ENCODE measurements around the gene PHLDB2.

The PHLDB2 gene

GRCh38 chr3:111956995-111957734 lies 98.1 kb downstream of the PHLDB2 start:
- DNase-seq (ENCODE audit: low spot score) (no peak), FAIRE-seq (no peak)

DNA sequence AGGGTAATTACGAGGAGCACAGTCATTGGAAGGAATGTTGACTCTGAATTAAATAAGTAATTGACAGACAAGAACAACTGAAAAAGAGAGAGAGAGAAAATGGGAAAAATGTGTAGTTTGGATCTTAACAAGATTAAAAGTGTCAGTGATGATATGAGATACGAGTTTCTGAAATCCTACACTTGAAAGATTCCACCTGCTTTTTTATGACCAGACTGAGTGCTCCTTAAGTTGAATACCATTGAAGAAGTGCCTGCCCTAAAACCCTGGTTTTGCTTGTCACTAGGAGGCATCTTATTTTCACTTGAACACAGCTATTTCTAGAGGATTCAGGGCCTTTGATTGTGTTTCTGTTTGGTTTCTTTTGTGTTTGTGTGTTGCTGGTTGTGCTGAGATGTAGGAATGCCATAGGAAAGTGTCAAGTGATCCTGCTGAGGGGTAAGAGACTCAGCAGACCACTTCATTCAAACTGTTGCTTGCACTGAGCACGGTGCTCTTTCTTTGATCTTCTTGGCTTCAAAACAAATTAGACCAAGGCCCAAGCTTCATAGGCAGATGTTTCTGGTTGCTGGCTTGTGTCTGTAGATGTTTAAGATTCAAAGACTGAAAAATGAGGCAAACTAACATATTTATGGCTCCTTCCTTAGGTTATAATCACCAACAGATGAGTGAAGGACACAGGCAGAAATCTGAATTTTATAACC lies 102.5 kb downstream of the PHLDB2 start:
- DNase-seq (ENCODE audit: low spot score) (no peak), FAIRE-seq (no peak)

- FAIRE-seq (peak; percentile 89), DNase-seq (ENCODE audit: low spot score) (peak; percentile 75)
These were observed 104.4 kb downstream of the PHLDB2 start for GRCh38 chr3:111963424-111963823.

GRCh38 chr3:111965484-111965883 lies 106.4 kb downstream of the PHLDB2 start:
- DNase-seq (ENCODE audit: low spot score) (no peak), FAIRE-seq (no peak)

- DNase-seq (ENCODE audit: low spot score) (no peak), FAIRE-seq (no peak)
These were observed 108.0 kb downstream of the PHLDB2 start for GRCh38 chr3:111967068-111967467.

GRCh38 chr3:111967651-111968274 lies 108.7 kb downstream of the PHLDB2 start:
- FAIRE-seq (peak; percentile 71), DNase-seq (ENCODE audit: low spot score) (peak; percentile 80)

- DNase-seq (ENCODE audit: low spot score): no peak
- no peak for FAIRE-seq
These were observed 109.4 kb downstream of the PHLDB2 start for GRCh38 chr3:111968319-111969054.

DNA sequence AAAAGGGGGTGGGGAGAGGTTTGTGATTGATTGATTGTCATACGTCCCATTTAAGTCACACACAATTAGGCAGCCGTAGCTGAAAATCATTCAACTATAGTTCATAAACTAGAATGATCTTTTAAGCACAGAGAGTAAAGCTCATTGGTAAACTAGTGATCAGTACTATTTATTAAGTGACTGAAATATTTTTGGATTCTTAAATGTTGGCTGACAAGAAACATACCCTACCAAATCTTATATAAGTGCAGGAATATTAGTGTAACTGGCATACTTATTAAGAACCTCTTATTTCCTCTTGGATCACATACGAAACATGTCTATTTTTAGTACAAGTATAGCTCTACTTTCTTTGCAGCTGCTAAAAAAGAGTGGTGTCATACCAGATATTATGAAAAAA lies 111.3 kb downstream of the PHLDB2 start:
- FAIRE-seq (no peak), DNase-seq (ENCODE audit: low spot score) (no peak)

DNA sequence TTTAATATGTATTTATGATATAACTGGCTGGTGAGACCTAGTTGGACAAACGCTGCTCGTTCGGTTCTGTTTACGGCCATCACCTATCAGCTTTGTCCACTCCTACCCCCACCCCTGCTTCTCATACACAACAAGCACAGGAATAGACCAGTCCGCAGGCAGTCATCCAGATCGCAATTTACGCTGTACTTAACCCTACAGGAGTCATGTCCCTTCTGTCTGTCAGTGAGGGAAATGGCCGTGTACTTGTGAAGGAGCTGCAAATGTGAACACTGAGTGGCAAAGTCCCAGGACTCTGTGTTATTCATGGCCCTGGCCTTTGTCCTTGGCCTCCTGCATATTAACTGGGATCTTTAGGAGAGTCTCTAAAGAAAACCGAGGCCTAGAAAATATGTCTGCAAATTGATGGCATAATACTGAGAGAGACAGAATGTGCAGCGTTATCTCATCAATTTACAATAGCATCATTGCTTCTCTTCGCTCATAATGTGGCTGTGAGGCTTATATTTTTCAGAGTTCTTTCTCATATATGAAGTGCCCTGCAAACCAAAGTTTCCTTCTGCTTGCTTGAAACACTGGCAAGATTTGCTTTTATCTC lies 112.6 kb downstream of the PHLDB2 start:
- DNase-seq (ENCODE audit: low spot score): no peak
- no peak for FAIRE-seq

- no peak for DNase-seq (ENCODE audit: low spot score)
- FAIRE-seq: no peak
These were observed 113.8 kb downstream of the PHLDB2 start for GRCh38 chr3:111972891-111973290.

DNA sequence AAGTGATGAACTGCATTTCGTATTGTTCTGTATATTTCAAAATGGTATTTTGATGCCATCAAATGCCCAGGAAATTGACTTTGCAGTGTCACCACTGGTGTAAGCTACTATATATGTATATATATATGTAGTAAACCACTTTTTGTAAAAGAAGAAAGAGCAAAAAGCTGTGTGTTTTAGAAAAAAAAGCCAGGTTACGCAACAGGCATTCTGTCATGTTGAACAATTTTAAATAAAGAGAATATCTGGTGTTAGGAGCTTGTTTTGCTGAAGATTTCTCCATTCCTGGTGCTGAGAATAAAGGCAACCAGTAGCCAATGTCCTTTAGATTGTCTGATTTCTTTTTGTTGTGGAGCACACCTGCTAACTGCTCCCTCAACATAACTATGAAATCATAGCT lies 116.1 kb downstream of the PHLDB2 start:
- DNase-seq (ENCODE audit: low spot score) (no peak), FAIRE-seq (no peak)

GRCh38 chr3:111976254-111976653 lies 117.2 kb downstream of the PHLDB2 start:
- no peak for FAIRE-seq
- DNase-seq (ENCODE audit: low spot score): no peak

GRCh38 chr3:111978583-111979433 lies 119.7 kb downstream of the PHLDB2 start, which contains the start of gene ABHD10:
Gene ABHD10 (plus strand): TSS chr3:111979026. CDS start chr3:111979062, 36 bp downstream.
- peak; percentile 90 for FAIRE-seq

GRCh38 chr3:111979434-111980038 lies 120.5 kb downstream of the PHLDB2 start:
- FAIRE-seq (peak; percentile 45), DNase-seq (ENCODE audit: low spot score) (no peak)

More at GRCh38 chr3:111978583-111979433, 119.7 kb downstream of the PHLDB2 start, which contains the start of gene ABHD10:
- peak; percentile 96 for DNase-seq (ENCODE audit: low spot score)

GRCh38 chr3:111980716-111981456 lies 121.8 kb downstream of the PHLDB2 start:
- no peak for DNase-seq (ENCODE audit: low spot score)
- FAIRE-seq: no peak

GRCh38 chr3:111981457-111981763 lies 122.3 kb downstream of the PHLDB2 start:
- DNase-seq (ENCODE audit: low spot score) (no peak), FAIRE-seq (peak; percentile 4)

DNA sequence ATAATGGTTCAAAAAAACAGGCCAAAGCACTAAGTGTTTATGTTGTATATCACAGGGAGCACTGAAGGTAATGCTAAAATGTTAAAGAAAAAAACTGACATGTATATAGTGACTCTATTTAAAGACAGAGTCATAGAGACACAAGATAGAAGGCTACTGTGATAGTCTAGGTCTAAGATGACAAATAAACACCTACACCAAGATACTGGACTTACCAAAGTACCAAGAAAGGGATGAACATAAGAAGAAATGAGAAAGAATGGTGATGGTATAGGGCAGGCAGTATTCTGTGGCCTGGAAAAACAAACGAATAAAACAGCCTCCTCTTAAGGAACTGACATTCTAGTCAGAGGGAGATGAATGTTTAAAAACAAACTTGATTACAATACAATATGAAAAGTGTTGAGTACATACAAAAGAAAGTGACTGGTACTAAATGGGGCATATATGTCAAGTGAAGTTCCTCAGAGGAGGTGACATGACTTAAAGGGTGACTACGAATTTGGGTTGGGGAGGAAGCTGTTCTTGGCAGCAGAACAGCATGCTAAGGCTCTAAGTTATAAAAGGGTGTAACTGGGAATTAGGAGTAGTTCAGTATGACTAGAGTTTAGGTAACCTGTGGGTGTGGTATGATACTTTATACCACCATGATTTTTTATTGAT lies 125.7 kb downstream of the PHLDB2 start:
- no peak for FAIRE-seq

DNA sequence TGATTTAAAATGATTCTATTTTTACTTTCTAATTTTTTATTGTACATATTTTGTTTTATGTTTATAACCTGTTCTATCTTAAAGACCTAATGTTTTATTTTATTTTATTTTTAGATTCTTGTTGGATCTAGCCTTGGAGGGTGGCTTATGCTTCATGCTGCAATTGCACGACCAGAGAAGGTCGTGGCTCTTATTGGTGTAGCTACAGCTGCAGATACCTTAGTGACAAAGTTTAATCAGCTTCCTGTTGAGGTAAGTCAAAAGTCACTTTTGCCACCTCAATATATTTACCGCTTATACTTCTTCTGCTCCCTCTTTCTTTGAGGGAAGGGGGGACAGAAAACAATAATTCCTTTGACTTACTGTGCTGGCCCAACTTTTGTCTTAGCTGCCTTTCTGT lies 127.7 kb downstream of the PHLDB2 start:
- FAIRE-seq: no peak
- no peak for DNase-seq (ENCODE audit: low spot score)

More for the DNA sequence above, 125.7 kb downstream of the PHLDB2 start:
- no peak for DNase-seq (ENCODE audit: low spot score)

Measured in RCC 7860 (cell line).